Keratinocyte (primary cell): ENCODE measurements around the gene MOB3B. TPM values are rescaled to one million over a fixed set of nuclear protein-coding genes. Genes with fewer than 3 reads are reported as not detected.

Experiments
- DNase-seq: peaks from one replicate; pipeline ENCODE4 v3.0.0-alpha.2; 2011; ENCODE audit warnings: low read depth, missing footprints, low spot score
- FAIRE-seq: peaks from 2 replicates; lab custom pipeline; 2011; peaks lifted over from hg19 to GRCh38; lab: Jason Lieb, UNC
- H2AFZ ChIP-seq: 2 replicates; pipeline ENCODE4 v1.6.0; 2012; ENCODE audit warnings: low read length, control low read depth, inconsistent platforms; ENCODE audit not compliant: control insufficient read depth
- H3K27ac ChIP-seq: 2 replicates; pipeline ENCODE4 v1.5.1; 2011; ENCODE audit warnings: low read length; ENCODE audit not compliant: control insufficient read depth, insufficient read depth
- H3K27me3 ChIP-seq: 3 replicates; pipeline ENCODE4 v1.6.0; 2011; ENCODE audit warnings: low read length; ENCODE audit not compliant: control insufficient read depth, insufficient read depth; ENCODE audit errors: extremely low read depth
- H3K36me3 ChIP-seq, 2 experiments: 2 replicates in 1 of 2; 3 replicates in 1 of 2; pipeline ENCODE4 v1.5.1; 2011; ENCODE audit warnings: low read length in 2 of 2, mild to moderate bottlenecking in 1 of 2; ENCODE audit not compliant: control insufficient read depth in 2 of 2, insufficient read depth in 2 of 2; ENCODE audit errors: extremely low read depth in 1 of 2
- H3K4me1 ChIP-seq: 3 replicates; pipeline ENCODE4 v1.5.1; 2011; ENCODE audit warnings: low read length; ENCODE audit not compliant: control insufficient read depth, insufficient read depth; ENCODE audit errors: extremely low read depth
- H3K4me2 ChIP-seq: 3 replicates; pipeline ENCODE4 v1.6.0; 2011; ENCODE audit warnings: low read depth, low read length; ENCODE audit not compliant: control insufficient read depth, insufficient read depth; ENCODE audit errors: extremely low read depth
- H3K4me3 ChIP-seq, 3 experiments: fragments of 200-600 bp in 1 of 3; sonication (generic) in 1 of 3; 2 replicates in 2 of 3; 3 replicates in 1 of 3; pipeline ENCODE4 v1.5.1; 2011 to 2016; ENCODE audit warnings: low read length in 3 of 3, mild to moderate bottlenecking in 3 of 3, control low read depth in 2 of 3, inconsistent platforms in 1 of 3, low read depth in 1 of 3, mixed read lengths in 1 of 3, mixed run types in 1 of 3, moderate library complexity in 1 of 3; ENCODE audit not compliant: control insufficient read depth in 2 of 3, insufficient read depth in 2 of 3; ENCODE audit errors: extremely low read depth in 1 of 3
- H3K79me2 ChIP-seq: 2 replicates; pipeline ENCODE4 v1.6.0; 2012; ENCODE audit warnings: low read length; ENCODE audit not compliant: control insufficient read depth, insufficient read depth
- H3K9ac ChIP-seq: 3 replicates; pipeline ENCODE4 v1.6.0; 2011; ENCODE audit warnings: low read length; ENCODE audit not compliant: control insufficient read depth, insufficient read depth; ENCODE audit errors: extremely low read depth
- H3K9me1 ChIP-seq: 3 replicates; pipeline ENCODE4 v1.6.0; 2011; ENCODE audit warnings: low read length; ENCODE audit not compliant: control insufficient read depth, insufficient read depth; ENCODE audit errors: extremely low read depth
- H3K9me3 ChIP-seq: 2 replicates; pipeline ENCODE4 v1.5.1; 2012; ENCODE audit warnings: low read depth, low read length; ENCODE audit not compliant: control insufficient read depth
- H4K20me1 ChIP-seq: 3 replicates; pipeline ENCODE4 v1.6.0; 2011; ENCODE audit warnings: low read length; ENCODE audit not compliant: control insufficient read depth, insufficient read depth; ENCODE audit errors: extremely low read depth
- EZH2 ChIP-seq: IDR thresholded peaks from one replicate; pipeline ENCODE4 v1.6.1; 2012; ENCODE audit warnings: inconsistent platforms, mild to moderate bottlenecking, low read length, moderate library complexity
- dilution Hi-C: fragments of 300-500 bp; cut with MboI; formaldehyde crosslinking; loops from one replicate; pipeline ENCODE4 v1.7.0; 2020; ENCODE audit warnings: low sequenced_read_pairs; ENCODE audit not compliant: extremely low pct_ligation_motif_present
- polyA plus RNA-seq, 5 experiments: library from polyadenylated mRNA; depleted of rRNA in 3 of 5; stranded (reverse) in 3 of 5; stranded (forward) in 1 of 5; unstranded in 1 of 5; fragments of >200 nt; gene quantifications; 1 replicate in 1 of 5; 2 replicates in 3 of 5; 3 replicates in 1 of 5; pipeline versions ENCODE4 v1.2.1 to v1.2.3, GENCODE V29; 2011 to 2012; ENCODE audit warnings: missing spikeins in 2 of 5, low read depth in 1 of 5, low replicate concordance in 1 of 5
- TF ChIP-seq, protein P1 (sequence below), 3 experiments: IDR thresholded peaks in 1 of 3; conservative IDR thresholded peaks in 1 of 3; optimal IDR thresholded peaks in 1 of 3; 2 replicates in 2 of 3; 3 replicates in 1 of 3; pipeline versions ENCODE3 to v1.5.1; 2011; ENCODE audit warnings: low read length in 3 of 3, mild to moderate bottlenecking in 3 of 3, moderate library complexity in 2 of 3, control low read depth in 1 of 3, inconsistent platforms in 1 of 3; ENCODE audit not compliant: insufficient read depth in 2 of 3; ENCODE audit errors: extremely low read depth in 1 of 3

MOB3B gene
- polyA plus RNA-seq, 1 donor (not counting 4 experiments of a cell fraction or from before 2014, with no cell fraction given), result 35.3 TPM

DNA sequence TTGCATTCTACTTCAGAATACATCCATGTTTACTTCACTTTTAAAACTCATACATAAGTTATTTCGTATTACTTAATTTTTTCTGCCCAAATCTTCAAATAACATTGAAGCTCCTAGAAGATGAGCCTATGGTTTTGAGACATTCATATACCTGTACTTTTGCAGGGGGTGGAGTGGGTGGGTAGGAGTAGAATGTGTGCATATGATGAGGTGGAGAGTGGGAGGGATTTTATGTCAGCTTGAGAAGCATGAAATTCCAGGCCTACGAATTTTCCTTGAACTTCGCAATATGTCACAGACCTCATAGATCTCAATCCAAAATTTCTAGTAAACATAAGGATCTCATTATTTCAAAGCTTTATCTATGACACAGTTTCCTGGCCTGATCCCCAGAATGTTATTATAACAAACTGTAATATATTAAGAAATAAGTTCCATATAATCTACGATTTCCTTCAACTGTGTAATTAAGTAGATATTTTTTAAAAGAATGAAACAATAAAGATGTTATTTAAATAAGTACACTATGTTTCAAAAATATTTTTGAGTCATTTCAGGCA is 19.7 kb upstream of the MOB3B start:
- no peak for FAIRE-seq
- H3K27ac ChIP-seq, result no peak overlapping the region

DNA sequence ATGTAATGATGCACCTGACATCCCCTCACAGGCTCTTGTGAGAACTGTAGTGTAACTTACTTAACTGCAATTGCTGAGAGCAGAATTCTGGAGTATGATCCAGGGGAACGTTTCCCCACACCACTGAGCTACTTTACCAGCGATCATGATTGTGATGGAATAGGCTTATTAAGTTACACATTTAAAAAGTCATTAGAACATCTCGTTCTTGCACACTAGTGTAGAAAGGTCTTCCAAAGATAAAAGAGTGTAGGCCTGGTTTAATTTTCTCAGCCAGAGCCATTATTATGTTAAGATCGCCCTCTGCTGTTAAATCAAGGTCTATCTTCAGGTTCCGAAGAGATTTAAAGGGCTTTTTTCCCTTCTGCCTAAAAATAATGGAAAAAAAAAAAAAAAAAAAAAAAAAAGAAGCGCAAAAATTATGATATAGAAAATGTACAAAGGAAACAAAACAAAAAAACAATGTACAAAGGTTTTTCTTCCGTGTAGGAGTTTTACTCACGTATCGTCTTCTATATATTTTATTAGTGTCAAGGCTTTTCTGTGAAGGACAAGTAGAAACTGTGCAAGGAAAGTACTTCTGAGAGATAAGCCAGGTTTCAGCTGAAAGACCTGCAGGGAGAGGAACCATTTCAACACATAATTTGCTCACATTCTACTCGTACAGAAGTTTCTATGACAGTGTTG is 18.6 kb upstream of the MOB3B start:
- DNase-seq (no peak), FAIRE-seq (peak; percentile 78)
- no peak overlapping the region for H3K4me2 ChIP-seq
- TF ChIP-seq, protein P1, sequence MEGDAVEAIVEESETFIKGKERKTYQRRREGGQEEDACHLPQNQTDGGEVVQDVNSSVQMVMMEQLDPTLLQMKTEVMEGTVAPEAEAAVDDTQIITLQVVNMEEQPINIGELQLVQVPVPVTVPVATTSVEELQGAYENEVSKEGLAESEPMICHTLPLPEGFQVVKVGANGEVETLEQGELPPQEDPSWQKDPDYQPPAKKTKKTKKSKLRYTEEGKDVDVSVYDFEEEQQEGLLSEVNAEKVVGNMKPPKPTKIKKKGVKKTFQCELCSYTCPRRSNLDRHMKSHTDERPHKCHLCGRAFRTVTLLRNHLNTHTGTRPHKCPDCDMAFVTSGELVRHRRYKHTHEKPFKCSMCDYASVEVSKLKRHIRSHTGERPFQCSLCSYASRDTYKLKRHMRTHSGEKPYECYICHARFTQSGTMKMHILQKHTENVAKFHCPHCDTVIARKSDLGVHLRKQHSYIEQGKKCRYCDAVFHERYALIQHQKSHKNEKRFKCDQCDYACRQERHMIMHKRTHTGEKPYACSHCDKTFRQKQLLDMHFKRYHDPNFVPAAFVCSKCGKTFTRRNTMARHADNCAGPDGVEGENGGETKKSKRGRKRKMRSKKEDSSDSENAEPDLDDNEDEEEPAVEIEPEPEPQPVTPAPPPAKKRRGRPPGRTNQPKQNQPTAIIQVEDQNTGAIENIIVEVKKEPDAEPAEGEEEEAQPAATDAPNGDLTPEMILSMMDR (optimal IDR thresholded peaks at IDR 0.05 in 1 of 3, IDR thresholded peaks at IDR 0.05 in 1 of 3, conservative IDR thresholded peaks at IDR 0.05 in 1 of 3; ENCODE audit: extremely low read depth in 1 of 3, insufficient read depth in 2 of 3, low read length in 3 of 3), result peak in 2 of 3 experiments; percentile 29 to 37
- no peak for TF ChIP-seq EZH2
- H3K36me3 ChIP-seq, result no peaks in the 10 kb centered on the region
- no peak overlapping the region for H3K9ac ChIP-seq
- H4K20me1 ChIP-seq, result no peaks in the 10 kb centered on the region
- H3K79me2 ChIP-seq, result no peaks in the 10 kb centered on the region
- no peaks in the 10 kb centered on the region for H3K9me3 ChIP-seq
- no peak overlapping the region for H3K4me3 ChIP-seq
- dilution Hi-C loops, result loop anchor here (25.0 kb wide), 1 partner anchor 211 kb away; no protein-coding TSS in a partner anchor
- H3K27ac ChIP-seq, result no peak overlapping the region
- no peaks in the 10 kb centered on the region for H3K9me1 ChIP-seq
- H3K27me3 ChIP-seq, result no peaks in the 10 kb centered on the region
- no peak overlapping the region for H2AFZ ChIP-seq
- H3K4me1 ChIP-seq, result peaks cover 5% of the 10 kb centered on the region

More for the DNA sequence above, 19.7 kb upstream of the MOB3B start:
- no peak overlapping the region for H3K4me3 ChIP-seq
- H3K9me1 ChIP-seq, result no peaks in the 10 kb centered on the region
- no peak for TF ChIP-seq EZH2
- TF ChIP-seq, protein P1 (optimal IDR thresholded peaks at IDR 0.05 in 1 of 3, IDR thresholded peaks at IDR 0.05 in 1 of 3, conservative IDR thresholded peaks at IDR 0.05 in 1 of 3; ENCODE audit: extremely low read depth in 1 of 3, insufficient read depth in 2 of 3, low read length in 3 of 3), result no peak
- H3K9me3 ChIP-seq, result no peaks in the 10 kb centered on the region
- DNase-seq, result no peak
- H3K4me1 ChIP-seq, result peaks cover 5% of the 10 kb centered on the region
- no peak overlapping the region for H3K9ac ChIP-seq
- H3K79me2 ChIP-seq, result no peaks in the 10 kb centered on the region
- no peaks in the 10 kb centered on the region for H3K36me3 ChIP-seq
- H4K20me1 ChIP-seq, result no peaks in the 10 kb centered on the region
- H3K4me2 ChIP-seq, result no peak overlapping the region
- H2AFZ ChIP-seq, result no peak overlapping the region
- dilution Hi-C loops, result loop anchor here (25.0 kb wide), 1 partner anchor 212 kb away; no protein-coding TSS in a partner anchor
- no peaks in the 10 kb centered on the region for H3K27me3 ChIP-seq
